Lung (tissue), 12 donors: ENCODE data around the gene ELOB. TPM values are rescaled to one million over a fixed set of nuclear protein-coding genes. Genes with fewer than 3 reads are reported as not detected.

Experiments used
- ATAC-seq: fragments of 200-7000 bp; cut with Tn5 transposase; one replicate; pipeline ENCODE4 v1.9.1; 2020; ENCODE audit warnings: moderate number of reproducible peaks; ENCODE audit not compliant: insufficient read depth, low FRiP score
- DNase-seq, 3 donors: peaks; one replicate each; pipeline ENCODE4 v3.0.0-alpha.2; 2013 to 2017
- H3K27ac ChIP-seq, 2 donors: one replicate each; pipeline ENCODE4 v1.5.1; 2013; ENCODE audit warnings: mild to moderate bottlenecking in 2 of 2, moderate library complexity in 2 of 2, control low read depth in 1 of 2, inconsistent platforms in 1 of 2, low read depth in 1 of 2, low read length in 1 of 2
- H3K27me3 ChIP-seq, 3 donors: one replicate each; pipeline ENCODE4 v1.5.1; 2013; ENCODE audit warnings: low read length in 2 of 3; ENCODE audit not compliant: control insufficient read depth in 3 of 3, insufficient read depth in 3 of 3
- H3K36me3 ChIP-seq, 4 donors: one replicate each; pipeline ENCODE4 v1.5.1; 2013; ENCODE audit warnings: low read length in 4 of 4, mild to moderate bottlenecking in 1 of 4, moderate library complexity in 1 of 4; ENCODE audit not compliant: control insufficient read depth in 4 of 4, insufficient read depth in 4 of 4
- H3K4me1 ChIP-seq, 5 donors: one replicate each; pipeline ENCODE4 v1.5.1; 2013; ENCODE audit warnings: low read length in 5 of 5, mild to moderate bottlenecking in 2 of 5, moderate library complexity in 1 of 5; ENCODE audit not compliant: control insufficient read depth in 5 of 5, insufficient read depth in 5 of 5
- H3K4me3 ChIP-seq: one replicate; pipeline ENCODE4 v1.5.1; 2013; ENCODE audit warnings: mild to moderate bottlenecking, control low read depth, moderate library complexity
- H3K9ac ChIP-seq, 2 donors: one replicate each; pipeline ENCODE4 v1.5.1; 2013; ENCODE audit warnings: low read length in 2 of 2, control low read depth in 1 of 2; ENCODE audit not compliant: insufficient read depth in 1 of 2
- H3K9me3 ChIP-seq, 4 donors: one replicate each; pipeline ENCODE4 v1.5.1; 2013; ENCODE audit warnings: low read length in 3 of 4, mild to moderate bottlenecking in 1 of 4, moderate library complexity in 1 of 4; ENCODE audit not compliant: control insufficient read depth in 4 of 4, insufficient read depth in 3 of 4
- WGBS, 2 donors: extraction: QIAGEN DNeasy Blood & Tissue Kit; methylation state at CpG; one replicate each; pipeline ENCODE4 v1.1.7; 2013; 5-methylcytosine and 5-hydroxymethylcytosine counted together
- polyA plus RNA-seq, 2 donors: library from polyadenylated mRNA; stranded (reverse); fragments of 200-250 nt; gene quantifications; one replicate each; pipeline ENCODE4 v1.2.1, GENCODE V29; 2013
- total RNA-seq, 2 donors: library from RNA; depleted of rRNA in 1 of 2; stranded (reverse); fragments of >200 nt in 1 of 2; gene quantifications; one replicate each; pipeline ENCODE4 v1.2.1, GENCODE V29; 2014 to 2021
- TF ChIP-seq, protein P1 (sequence below): IDR thresholded peaks from 2 replicates; pipeline ENCODE4 v1.5.1; 2012; ENCODE audit warnings: mild to moderate bottlenecking; ENCODE audit errors: control extremely low read depth, extremely low read depth
- donor health status: control.
- donor health status: control.
- donor health status: Bipolar disorder and iron deficiency.
- donor health status: healthy.
- donor health status: DM: yes; HTN: yes; CAD: no.

ELOB gene
- total and polyA plus RNA-seq, 4 donors = 87.0 to 740 (median 346) TPM

DNA sequence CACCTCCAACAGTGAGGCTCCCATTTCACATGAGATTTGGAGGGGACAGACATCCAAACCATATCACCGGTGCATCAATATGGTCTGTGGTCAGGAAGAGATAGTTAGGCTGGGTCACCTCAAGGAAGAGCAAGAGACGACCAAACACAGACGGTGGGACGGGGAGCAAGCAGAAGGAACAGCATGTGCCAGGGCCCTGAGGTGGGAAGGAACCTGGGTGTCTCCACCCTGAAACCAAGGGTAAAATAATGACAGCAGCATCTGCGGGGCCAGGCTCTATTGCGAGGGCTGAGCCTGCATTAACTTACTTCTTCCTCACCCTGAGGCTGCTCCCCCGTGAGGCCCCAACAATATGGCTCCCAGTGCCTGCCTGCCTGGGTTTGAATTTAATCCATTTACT lies 31.1 kb upstream of the ELOB start:
- WGBS, 2 donors = 89 to 91% methylated on average over 7 of the region's 7 CpGs

DNA sequence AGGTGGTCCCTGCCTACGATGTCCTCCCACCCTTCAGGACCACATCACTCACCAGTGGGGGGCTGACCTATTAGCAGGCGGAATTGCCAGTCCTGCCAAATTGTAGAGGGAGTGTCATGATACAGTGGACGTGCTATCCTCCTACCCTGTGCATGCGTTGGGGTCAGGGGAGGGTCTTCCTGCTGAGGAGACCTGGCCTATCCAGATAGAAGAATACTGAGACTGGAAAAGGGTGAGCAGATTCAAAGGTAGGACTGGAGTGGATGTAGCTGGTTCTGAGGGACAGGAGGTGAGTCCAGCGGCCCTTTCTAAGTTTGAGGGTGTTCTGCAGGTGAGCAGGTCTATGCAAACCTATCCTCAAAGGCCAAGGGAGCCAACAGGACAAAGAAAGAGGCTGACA lies 29.2 kb upstream of the ELOB start:
- ATAC-seq (no peak), DNase-seq (no peak)
- Histone ChIP-seq H3K4me1 (no peaks in the 10 kb centered on the region), H3K9ac (no peak overlapping the region), H3K27ac (no peak overlapping the region), H3K9me3 (peaks cover 0 to 10% (median 3%) of the 10 kb centered on the region in 4 donors), H3K4me3 (no peak overlapping the region), H3K27me3 (peaks cover 0 to 7% (median 0%) of the 10 kb centered on the region in 3 donors), H3K36me3 (no peaks in the 10 kb centered on the region)
- TF ChIP-seq, protein P1, sequence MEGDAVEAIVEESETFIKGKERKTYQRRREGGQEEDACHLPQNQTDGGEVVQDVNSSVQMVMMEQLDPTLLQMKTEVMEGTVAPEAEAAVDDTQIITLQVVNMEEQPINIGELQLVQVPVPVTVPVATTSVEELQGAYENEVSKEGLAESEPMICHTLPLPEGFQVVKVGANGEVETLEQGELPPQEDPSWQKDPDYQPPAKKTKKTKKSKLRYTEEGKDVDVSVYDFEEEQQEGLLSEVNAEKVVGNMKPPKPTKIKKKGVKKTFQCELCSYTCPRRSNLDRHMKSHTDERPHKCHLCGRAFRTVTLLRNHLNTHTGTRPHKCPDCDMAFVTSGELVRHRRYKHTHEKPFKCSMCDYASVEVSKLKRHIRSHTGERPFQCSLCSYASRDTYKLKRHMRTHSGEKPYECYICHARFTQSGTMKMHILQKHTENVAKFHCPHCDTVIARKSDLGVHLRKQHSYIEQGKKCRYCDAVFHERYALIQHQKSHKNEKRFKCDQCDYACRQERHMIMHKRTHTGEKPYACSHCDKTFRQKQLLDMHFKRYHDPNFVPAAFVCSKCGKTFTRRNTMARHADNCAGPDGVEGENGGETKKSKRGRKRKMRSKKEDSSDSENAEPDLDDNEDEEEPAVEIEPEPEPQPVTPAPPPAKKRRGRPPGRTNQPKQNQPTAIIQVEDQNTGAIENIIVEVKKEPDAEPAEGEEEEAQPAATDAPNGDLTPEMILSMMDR = no peak
- WGBS, 2 donors = 76 to 78% methylated on average over 5 of the region's 5 CpGs

More for the DNA sequence above, 31.1 kb upstream of the ELOB start:
- DNase-seq = no peak
- no peak for ATAC-seq
- Histone ChIP-seq H3K9me3 (peaks cover 0 to 10% (median 3%) of the 10 kb centered on the region in 4 donors), H3K27me3 (peaks cover 0 to 7% (median 0%) of the 10 kb centered on the region in 3 donors), H3K9ac (no peak overlapping the region), H3K36me3 (no peaks in the 10 kb centered on the region), H3K4me3 (no peak overlapping the region), H3K4me1 (no peaks in the 10 kb centered on the region), H3K27ac (no peak overlapping the region)
- TF ChIP-seq, protein P1 = no peak

DNA sequence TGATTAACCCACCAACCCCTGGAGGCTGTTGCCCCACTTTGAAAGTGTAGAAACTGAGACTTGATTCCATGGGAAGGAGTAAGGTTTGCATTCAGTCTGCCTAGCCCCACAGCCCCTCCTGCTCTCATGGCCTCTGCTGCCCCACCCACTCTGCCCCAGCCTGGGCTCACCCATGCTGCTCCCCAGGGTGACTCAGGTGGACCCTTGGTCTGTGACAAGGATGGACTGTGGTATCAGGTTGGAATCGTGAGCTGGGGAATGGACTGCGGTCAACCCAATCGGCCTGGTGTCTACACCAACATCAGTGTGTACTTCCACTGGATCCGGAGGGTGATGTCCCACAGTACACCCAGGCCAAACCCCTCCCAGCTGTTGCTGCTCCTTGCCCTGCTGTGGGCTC lies 27.6 kb upstream of the ELOB start:
- no peak overlapping the region for H3K4me3 ChIP-seq
- H3K9me3 ChIP-seq = peaks cover 0 to 10% (median 3%) of the 10 kb centered on the region in 4 donors
- DNase-seq = no peak
- peaks cover 0 to 7% (median 0%) of the 10 kb centered on the region in 3 donors for H3K27me3 ChIP-seq
- ATAC-seq = no peak
- no peak overlapping the region for H3K27ac ChIP-seq
- H3K9ac ChIP-seq = no peak overlapping the region
- 85 to 95% methylated on average over 4 of the region's 4 CpGs for WGBS, 2 donors
- H3K36me3 ChIP-seq = no peaks in the 10 kb centered on the region
- H3K4me1 ChIP-seq = no peaks in the 10 kb centered on the region
- TF ChIP-seq, protein P1 = no peak
